Breast epithelium (tissue), 4 donors: ENCODE data around the gene ATP13A1. TPM values are rescaled to one million over a fixed set of nuclear protein-coding genes. Genes with fewer than 3 reads are reported as not detected.

Experiments used
- DNase-seq, 2 donors: peaks; one replicate each; pipeline ENCODE4 v3.0.0-alpha.2; 2019; ENCODE audit warnings: low spot score in 2 of 2
- H3K27ac ChIP-seq, 2 donors: fragments of 200-600 bp; sonication (generic) in 1 of 2; one replicate each; pipeline ENCODE4 v1.5.1; 2016 to 2019; ENCODE audit warnings: mild to moderate bottlenecking in 1 of 2
- H3K27me3 ChIP-seq, 2 donors: fragments of 200-600 bp; sonication (generic) in 1 of 2; one replicate each; pipeline versions ENCODE4 v1.5.1 to v1.6.0; 2017 to 2019; ENCODE audit warnings: control low read depth in 1 of 2, mild to moderate bottlenecking in 1 of 2
- H3K36me3 ChIP-seq: fragments of 200-600 bp; one replicate; pipeline ENCODE4 v1.5.1; 2019
- H3K4me1 ChIP-seq, 2 donors: fragments of 200-600 bp; sonication (generic); one replicate each; pipeline ENCODE4 v1.5.1; 2016 to 2019; ENCODE audit warnings: control low read depth in 1 of 2
- H3K4me3 ChIP-seq, 3 donors: fragments of 200-600 bp; sonication (generic); 1 replicate in 2 of 3; 2 replicates in 1 of 3; pipeline ENCODE4 v1.5.1; 2016 to 2019; ENCODE audit warnings: mild to moderate bottlenecking in 3 of 3, moderate library complexity in 2 of 3
- H3K9me3 ChIP-seq, 2 donors: fragments of 200-600 bp; sonication (generic) in 1 of 2; one replicate each; pipeline ENCODE4 v1.5.1; 2016 to 2019; ENCODE audit warnings: control low read depth in 1 of 2
- POLR2A ChIP-seq: fragments of 450-650 bp; IDR thresholded peaks from one replicate; pipeline ENCODE4 v1.6.1; 2016; ENCODE audit warnings: antibody characterized with exemption, mild to moderate bottlenecking, moderate library complexity
- POLR2AphosphoS5 ChIP-seq, 3 donors: sonication (generic); formaldehyde crosslinking; IDR thresholded peaks; one replicate each; pipeline ENCODE4 v1.6.1; 2017; ENCODE audit warnings: antibody characterized with exemption in 3 of 3
- intact Hi-C: fragments of 100-400 bp; cut with DNase I; formaldehyde crosslinking; loops from one replicate; pipeline ENCODE4 v1.15.1; 2023; ENCODE audit warnings: low total_unique reads
- total RNA-seq, 3 donors: library from RNA; depleted of rRNA; stranded (reverse); fragments of >200 nt; gene quantifications; one replicate each; pipeline ENCODE4 v1.1.0, GENCODE V29; 2016
- TF ChIP-seq, protein P1 (sequence below), 3 donors: fragments of 450-650 bp; IDR thresholded peaks; one replicate each; pipeline ENCODE4 v1.5.1; 2016 to 2017; ENCODE audit warnings: antibody characterized with exemption in 3 of 3, mild to moderate bottlenecking in 3 of 3, moderate library complexity in 3 of 3

The ATP13A1 gene
- 100 to 1,000 TPM; 155 to 222 (median 189) TPM for total RNA-seq

DNA sequence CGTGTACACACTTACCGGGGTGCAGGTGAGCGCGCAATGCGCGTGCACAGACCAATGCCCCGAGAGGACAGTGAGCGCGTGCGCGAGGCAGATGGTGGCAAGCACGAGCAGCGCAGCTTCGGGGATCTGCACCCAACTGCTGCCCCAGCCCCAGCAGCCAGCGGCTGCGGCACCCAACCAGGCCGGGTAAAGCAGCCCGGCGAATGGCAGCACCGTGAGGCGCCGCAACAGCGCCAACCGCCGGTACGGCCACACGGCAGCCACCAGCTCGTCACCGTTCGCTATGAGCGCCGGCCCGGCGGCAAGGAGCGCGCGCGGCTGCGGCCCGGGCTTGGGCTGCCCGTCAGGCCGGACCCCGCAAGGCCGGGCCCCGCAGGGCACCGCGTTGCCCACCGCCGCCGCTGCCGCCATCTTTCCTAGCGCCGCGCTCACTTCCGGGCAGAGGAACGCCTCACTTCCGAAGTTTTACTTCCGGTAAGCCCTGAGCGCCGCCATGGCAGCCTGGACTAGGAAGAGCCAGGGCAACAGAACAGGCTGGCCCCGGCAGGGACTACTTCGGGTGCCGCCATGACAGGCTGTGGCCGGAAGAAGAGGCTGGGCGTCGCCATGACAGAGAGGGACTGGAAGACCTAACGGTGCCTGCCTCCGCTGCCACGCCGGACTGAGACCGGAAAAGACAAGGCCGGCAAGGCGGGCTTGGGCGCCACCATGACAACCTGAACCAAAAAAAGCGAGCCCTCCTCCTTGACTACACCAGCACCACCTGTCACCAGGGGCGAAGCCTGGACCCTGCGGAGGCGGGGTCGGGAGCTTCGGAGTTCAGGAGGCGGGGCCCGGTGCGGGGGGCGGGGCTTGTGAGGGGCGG is at the start of gene ATP13A1:
TSS of gene ATP13A1 (minus strand) at position 421 of the 865 bp plus-strand sequence. CDS start at position 411, 10 bp downstream.
- H3K4me3 ChIP-seq: peak within 1 kb of the TSS; percentile 70 to 98 (median 94)
- intact Hi-C loops: no loop called here
- no peak for TF ChIP-seq POLR2A
- TF ChIP-seq POLR2AphosphoS5 (IDR thresholded peaks at IDR 0.05): peak; percentile 75 to 85 (median 85)
- TF ChIP-seq, protein P1, sequence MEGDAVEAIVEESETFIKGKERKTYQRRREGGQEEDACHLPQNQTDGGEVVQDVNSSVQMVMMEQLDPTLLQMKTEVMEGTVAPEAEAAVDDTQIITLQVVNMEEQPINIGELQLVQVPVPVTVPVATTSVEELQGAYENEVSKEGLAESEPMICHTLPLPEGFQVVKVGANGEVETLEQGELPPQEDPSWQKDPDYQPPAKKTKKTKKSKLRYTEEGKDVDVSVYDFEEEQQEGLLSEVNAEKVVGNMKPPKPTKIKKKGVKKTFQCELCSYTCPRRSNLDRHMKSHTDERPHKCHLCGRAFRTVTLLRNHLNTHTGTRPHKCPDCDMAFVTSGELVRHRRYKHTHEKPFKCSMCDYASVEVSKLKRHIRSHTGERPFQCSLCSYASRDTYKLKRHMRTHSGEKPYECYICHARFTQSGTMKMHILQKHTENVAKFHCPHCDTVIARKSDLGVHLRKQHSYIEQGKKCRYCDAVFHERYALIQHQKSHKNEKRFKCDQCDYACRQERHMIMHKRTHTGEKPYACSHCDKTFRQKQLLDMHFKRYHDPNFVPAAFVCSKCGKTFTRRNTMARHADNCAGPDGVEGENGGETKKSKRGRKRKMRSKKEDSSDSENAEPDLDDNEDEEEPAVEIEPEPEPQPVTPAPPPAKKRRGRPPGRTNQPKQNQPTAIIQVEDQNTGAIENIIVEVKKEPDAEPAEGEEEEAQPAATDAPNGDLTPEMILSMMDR (IDR thresholded peaks at IDR 0.05): peak in 1 of 3 donors; percentile 27
- no peaks in the 10 kb centered on the region for H3K9me3 ChIP-seq
- peak; percentile 94 to 98 for DNase-seq
- no peaks in the 10 kb centered on the region for H3K27me3 ChIP-seq
- H3K36me3 ChIP-seq: no peaks in the 10 kb centered on the region
- peaks cover 10 to 11% of the 10 kb centered on the region in 2 donors for H3K4me1 ChIP-seq
- H3K27ac ChIP-seq: peak within 1 kb of the TSS; percentile 90 to 95

DNA sequence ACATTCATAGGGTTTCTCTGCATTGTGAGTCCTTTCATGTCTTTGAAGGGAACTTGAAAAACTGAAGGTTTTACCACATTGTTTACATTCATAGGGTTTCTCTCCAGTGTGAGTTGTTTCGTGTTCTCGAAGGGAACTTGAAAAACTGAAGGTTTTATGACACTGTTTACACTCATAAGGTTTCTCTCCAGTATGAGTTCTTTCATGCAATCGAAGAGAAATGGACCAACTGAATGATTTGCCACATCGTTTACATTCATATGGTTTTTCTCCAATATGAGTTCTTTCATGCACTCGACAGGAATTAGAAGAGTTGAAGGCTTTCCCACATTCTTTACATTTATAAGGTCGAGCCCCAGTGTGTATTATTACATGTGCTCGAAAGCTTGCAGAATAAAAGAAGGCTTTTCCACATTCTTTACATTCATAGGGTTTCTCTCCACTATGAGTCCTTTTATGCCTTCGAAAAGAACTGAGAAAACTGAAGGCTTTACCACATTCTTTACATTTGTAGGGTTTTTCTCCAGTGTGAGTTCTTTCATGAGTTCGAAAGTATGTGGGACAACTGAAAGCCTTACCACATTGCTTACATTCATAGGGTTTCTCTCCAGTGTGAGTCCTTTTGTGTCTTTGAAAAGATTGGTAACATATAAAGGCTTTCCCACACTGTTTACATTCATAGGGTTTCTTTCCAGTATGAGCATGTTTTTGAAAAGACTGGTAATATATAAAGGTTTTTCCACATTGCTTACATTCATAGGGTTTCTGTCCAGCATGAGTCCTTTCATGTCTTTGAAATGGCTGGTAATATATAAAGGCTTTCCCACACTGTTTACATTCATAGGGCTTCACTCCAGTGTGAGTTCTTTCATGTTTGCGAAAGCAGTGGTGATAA is 48.7 kb upstream of the ATP13A1 start:
- peaks cover 22% of the 10 kb centered on the region for H3K36me3 ChIP-seq
- intact Hi-C loops: no loop called here
- no peaks in the 10 kb centered on the region for H3K27me3 ChIP-seq
- H3K4me1 ChIP-seq: no peaks in the 10 kb centered on the region
- no peak overlapping the region for H3K27ac ChIP-seq
- DNase-seq: no peak
- H3K9me3 ChIP-seq: peaks cover 98 to 100% of the 10 kb centered on the region in 2 donors
- H3K4me3 ChIP-seq: peak overlapping the region in 1 of 3 donors; percentile 12
- TF ChIP-seq POLR2A (no peak), POLR2AphosphoS5 (IDR thresholded peaks at IDR 0.05) (no peak)
- TF ChIP-seq, protein P1 (IDR thresholded peaks at IDR 0.05): no peak

DNA sequence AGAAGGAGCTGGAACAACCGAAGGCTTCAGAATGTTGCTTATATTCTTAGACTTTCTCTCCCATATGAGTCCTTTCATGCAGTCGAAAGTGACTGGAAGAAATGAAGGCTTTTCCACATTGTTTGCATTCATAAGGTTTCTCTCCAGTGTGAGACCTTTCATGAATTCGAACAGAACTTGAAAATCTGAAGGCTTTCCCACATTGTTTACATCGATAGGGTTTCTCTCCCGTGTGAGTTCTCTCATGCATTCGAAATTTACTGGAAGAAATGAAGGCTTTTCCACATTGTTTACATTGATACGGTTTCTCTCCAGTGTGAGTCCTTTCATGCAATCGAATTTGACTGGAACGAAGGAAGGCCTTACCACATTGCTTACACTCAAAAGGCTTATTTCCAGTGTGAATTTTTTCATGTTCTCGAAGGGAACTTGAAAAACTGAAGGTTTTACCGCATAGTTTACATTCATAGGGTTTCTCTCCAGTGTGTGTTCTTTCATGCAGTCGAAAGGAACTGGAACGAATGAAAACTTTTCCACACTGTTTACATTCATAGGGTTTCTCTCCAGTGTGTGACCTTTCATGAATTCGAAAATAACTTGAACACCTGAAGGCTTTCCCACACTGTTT is 47.9 kb upstream of the ATP13A1 start:
- Histone ChIP-seq H3K27me3 (no peaks in the 10 kb centered on the region), H3K4me1 (no peaks in the 10 kb centered on the region), H3K27ac (no peak overlapping the region), H3K9me3 (peaks cover 98 to 100% of the 10 kb centered on the region in 2 donors), H3K4me3 (peak overlapping the region in 1 of 3 donors; percentile 7), H3K36me3 (peaks cover 18% of the 10 kb centered on the region)
- TF ChIP-seq POLR2A (no peak), POLR2AphosphoS5 (IDR thresholded peaks at IDR 0.05) (no peak)
- TF ChIP-seq, protein P1 (IDR thresholded peaks at IDR 0.05): no peak
- intact Hi-C loops: no loop called here
- no peak for DNase-seq

DNA sequence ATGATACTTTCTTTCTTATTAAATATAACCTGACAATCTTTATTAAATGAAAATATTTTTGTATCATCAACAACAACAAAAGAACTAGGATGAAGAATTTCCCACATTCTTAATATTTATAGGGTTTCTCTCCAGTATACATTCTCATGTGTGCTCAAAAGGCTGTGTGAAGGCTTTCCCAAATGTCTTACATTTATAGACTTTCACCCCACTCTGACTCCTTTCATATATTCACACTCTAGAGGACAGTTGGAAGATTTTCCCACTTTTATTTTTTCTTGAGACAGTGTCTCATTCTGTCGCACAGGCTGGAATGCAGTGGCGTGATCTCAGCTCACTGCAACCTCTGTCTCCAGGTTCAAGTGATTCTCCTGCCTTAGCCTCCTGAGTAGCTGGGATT is 47.0 kb upstream of the ATP13A1 start:
- H3K4me3 ChIP-seq: no peak overlapping the region

More for the DNA sequence above, 47.0 kb upstream of the ATP13A1 start:
- no peak for DNase-seq
- H3K9me3 ChIP-seq: peaks cover 98 to 100% of the 10 kb centered on the region in 2 donors
- H3K27me3 ChIP-seq: no peaks in the 10 kb centered on the region
- intact Hi-C loops: no loop called here
- H3K4me1 ChIP-seq: no peaks in the 10 kb centered on the region
- TF ChIP-seq POLR2AphosphoS5 (IDR thresholded peaks at IDR 0.05) (no peak), POLR2A (no peak)
- TF ChIP-seq, protein P1 (IDR thresholded peaks at IDR 0.05): no peak
- H3K27ac ChIP-seq: no peak overlapping the region
- H3K36me3 ChIP-seq: peaks cover 18% of the 10 kb centered on the region
